ENCODE data around the gene SMARCA2.

DNA sequence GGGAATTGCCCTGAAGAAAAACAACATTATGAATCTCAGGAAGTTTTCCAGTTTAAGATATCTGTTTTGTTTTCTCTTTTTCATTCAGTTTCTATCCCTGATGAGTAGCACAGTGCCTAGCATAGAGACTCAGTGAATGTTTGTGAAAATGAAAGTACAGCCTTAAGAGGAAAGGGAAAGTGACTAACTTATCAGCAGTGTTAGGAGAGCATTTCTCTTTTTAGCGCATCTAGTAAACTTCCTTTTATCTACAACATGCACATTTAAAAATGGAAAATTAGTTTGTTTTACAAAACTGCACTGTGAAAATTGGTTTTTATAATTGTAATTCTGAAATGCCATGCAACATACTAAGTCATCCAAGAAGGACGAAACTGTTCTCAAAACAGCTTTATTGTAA lies 110.8 kb downstream of the SMARCA2 start:
- no peak for TF ChIP-seq POLR2A (IDR thresholded peaks at IDR 0.05; ENCODE audit: low read depth)
- TF ChIP-seq, protein P1, sequence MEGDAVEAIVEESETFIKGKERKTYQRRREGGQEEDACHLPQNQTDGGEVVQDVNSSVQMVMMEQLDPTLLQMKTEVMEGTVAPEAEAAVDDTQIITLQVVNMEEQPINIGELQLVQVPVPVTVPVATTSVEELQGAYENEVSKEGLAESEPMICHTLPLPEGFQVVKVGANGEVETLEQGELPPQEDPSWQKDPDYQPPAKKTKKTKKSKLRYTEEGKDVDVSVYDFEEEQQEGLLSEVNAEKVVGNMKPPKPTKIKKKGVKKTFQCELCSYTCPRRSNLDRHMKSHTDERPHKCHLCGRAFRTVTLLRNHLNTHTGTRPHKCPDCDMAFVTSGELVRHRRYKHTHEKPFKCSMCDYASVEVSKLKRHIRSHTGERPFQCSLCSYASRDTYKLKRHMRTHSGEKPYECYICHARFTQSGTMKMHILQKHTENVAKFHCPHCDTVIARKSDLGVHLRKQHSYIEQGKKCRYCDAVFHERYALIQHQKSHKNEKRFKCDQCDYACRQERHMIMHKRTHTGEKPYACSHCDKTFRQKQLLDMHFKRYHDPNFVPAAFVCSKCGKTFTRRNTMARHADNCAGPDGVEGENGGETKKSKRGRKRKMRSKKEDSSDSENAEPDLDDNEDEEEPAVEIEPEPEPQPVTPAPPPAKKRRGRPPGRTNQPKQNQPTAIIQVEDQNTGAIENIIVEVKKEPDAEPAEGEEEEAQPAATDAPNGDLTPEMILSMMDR (IDR thresholded peaks at IDR 0.05): no peak

All from esophagus muscularis mucosa (tissue), 3 donors.